GM23338 (cell line): ENCODE measurements around the gene SHFL. TPM values are rescaled to one million over a fixed set of nuclear protein-coding genes. Genes with fewer than 3 reads are reported as not detected.

ENCODE experiments used
- ATAC-seq: fragments of 200-7000 bp; cut with Tn5 transposase; 3 replicates; pipeline ENCODE4 v1.9.1; 2020
- DNase-seq: peaks from one replicate; pipeline ENCODE4 v3.0.0-alpha.2; 2015; ENCODE audit warnings: low spot score
- H2AFZ ChIP-seq: fragments of 200-600 bp; sonication (generic); 2 replicates; pipeline ENCODE4 v1.8.0; 2016; ENCODE audit warnings: antibody characterized with exemption, mild to moderate bottlenecking, moderate library complexity
- H3F3A ChIP-seq: fragments of 200-600 bp; sonication (generic); replicated peaks from 2 replicates; pipeline ENCODE4 v1.8.0; 2017; ENCODE audit warnings: antibody characterized with exemption, mixed run types, low read depth
- H3K27ac ChIP-seq: fragments of 200-600 bp; sonication (generic); 2 replicates; pipeline ENCODE4 v1.6.1; 2016; ENCODE audit warnings: low read depth
- H3K27me3 ChIP-seq: fragments of 200-600 bp; sonication (generic); 2 replicates; pipeline ENCODE4 v1.8.0; 2016; ENCODE audit warnings: mild to moderate bottlenecking, mixed run types, moderate library complexity; ENCODE audit not compliant: insufficient read depth
- H3K36me3 ChIP-seq: fragments of 200-600 bp; sonication (generic); 2 replicates; pipeline ENCODE4 v1.8.0; 2016; ENCODE audit warnings: mild to moderate bottlenecking; ENCODE audit not compliant: insufficient read depth
- H3K4me1 ChIP-seq: fragments of 200-600 bp; sonication (generic); 2 replicates; pipeline ENCODE4 v1.8.0; 2016; ENCODE audit warnings: mild to moderate bottlenecking, moderate library complexity; ENCODE audit not compliant: insufficient read depth
- H3K4me2 ChIP-seq: fragments of 200-600 bp; sonication (generic); 2 replicates; pipeline ENCODE4 v1.7.1; 2017; ENCODE audit warnings: mixed run types
- H3K4me3 ChIP-seq: fragments of 200-600 bp; sonication (generic); 2 replicates; pipeline ENCODE4 v1.6.1; 2016; ENCODE audit warnings: mixed run types
- H3K79me2 ChIP-seq: fragments of 200-600 bp; sonication (generic); replicated peaks from 2 replicates; pipeline ENCODE4 v1.8.0; 2017; ENCODE audit warnings: mild to moderate bottlenecking; ENCODE audit not compliant: insufficient read depth
- H3K9me2 ChIP-seq: fragments of 200-600 bp; sonication (generic); 2 replicates; pipeline ENCODE4 v1.8.0; 2017; ENCODE audit not compliant: insufficient read depth
- H4K20me1 ChIP-seq: fragments of 200-600 bp; sonication (generic); replicated peaks from 2 replicates; pipeline ENCODE4 v1.8.0; 2017; ENCODE audit warnings: mild to moderate bottlenecking; ENCODE audit not compliant: insufficient read depth
- H3K27ac Mint-ChIP-seq: 2 replicates; pipeline ENCODE4 v1.8.0; 2020; ENCODE audit warnings: inconsistent platforms, mild to moderate bottlenecking, moderate library complexity, mixed read lengths
- H3K27me3 Mint-ChIP-seq: 3 replicates; pipeline ENCODE4 v1.8.0; 2022; ENCODE audit warnings: low read depth, mild to moderate bottlenecking, moderate library complexity, mixed read lengths, inconsistent platforms; ENCODE audit not compliant: insufficient read depth, poor library complexity
- H3K36me3 Mint-ChIP-seq: 3 replicates; pipeline ENCODE4 v1.8.0; 2021; ENCODE audit warnings: low read depth, mild to moderate bottlenecking, inconsistent platforms, moderate library complexity, mixed read lengths
- H3K4me1 Mint-ChIP-seq: 3 replicates; pipeline ENCODE4 v1.8.0; 2020; ENCODE audit warnings: mild to moderate bottlenecking, inconsistent platforms, mixed read lengths
- H3K4me3 Mint-ChIP-seq: 3 replicates; pipeline ENCODE4 v1.8.0; 2021; ENCODE audit warnings: moderate library complexity, mild to moderate bottlenecking, inconsistent platforms, mixed read lengths
- H3K9me3 Mint-ChIP-seq: 3 replicates; pipeline ENCODE4 v1.8.0; 2020; ENCODE audit warnings: moderate library complexity, mild to moderate bottlenecking, inconsistent platforms, mixed read lengths
- CREB1 ChIP-seq: fragments of 250-450 bp; sonication (Bioruptor Pico); IDR thresholded peaks from 2 replicates; pipeline ENCODE4 v1.5.0; 2020; ENCODE audit warnings: low read depth, mild to moderate bottlenecking, moderate library complexity
- CTCF ChIP-seq, 2 experiments: fragments of 200-600 bp in 1 of 2; sonication (generic) in 1 of 2; conservative IDR thresholded peaks; 2 replicates each; pipeline versions ENCODE4 v1.5.1 to v1.6.1; 2016 to 2017; ENCODE audit warnings: antibody characterized with exemption in 2 of 2, low read depth in 2 of 2, mild to moderate bottlenecking in 2 of 2, moderate library complexity in 1 of 2
- ETS1 ChIP-seq: IDR thresholded peaks from 2 replicates; pipeline ENCODE4 v1.6.1; 2016; ENCODE audit warnings: antibody characterized with exemption
- EZH2 ChIP-seq: fragments of 200-600 bp; sonication (generic); IDR thresholded peaks from one replicate; pipeline ENCODE4 v1.8.0; 2017; ENCODE audit warnings: antibody characterized with exemption, mild to moderate bottlenecking, low read depth; ENCODE audit not compliant: unreplicated experiment
- EZH2phosphoT487 ChIP-seq: fragments of 200-600 bp; sonication (generic); IDR thresholded peaks from one replicate; pipeline ENCODE4 v1.8.1; 2018; ENCODE audit warnings: antibody characterized with exemption; ENCODE audit not compliant: unreplicated experiment
- JUNB ChIP-seq: IDR thresholded peaks from one replicate; pipeline ENCODE4 v1.6.1; 2016; ENCODE audit warnings: antibody characterized with exemption; ENCODE audit not compliant: unreplicated experiment
- NANOG ChIP-seq: IDR thresholded peaks from 2 replicates; pipeline ENCODE4 v1.6.1; 2016; ENCODE audit warnings: antibody characterized with exemption, borderline replicate concordance
- POLR2AphosphoS5 ChIP-seq: IDR thresholded peaks from 2 replicates; pipeline ENCODE4 v1.6.1; 2016; ENCODE audit warnings: antibody characterized with exemption, low read depth
- REST ChIP-seq: IDR thresholded peaks from one replicate; pipeline ENCODE4 v1.6.1; 2018; ENCODE audit warnings: antibody characterized with exemption; ENCODE audit not compliant: unreplicated experiment
- STAT1 ChIP-seq: IDR thresholded peaks from one replicate; pipeline ENCODE4 v1.6.1; 2016; ENCODE audit warnings: antibody characterized with exemption; ENCODE audit not compliant: unreplicated experiment
- ZNF114 ChIP-seq: fragments of 250-450 bp; sonication (Bioruptor Pico); IDR thresholded peaks from 2 replicates; pipeline ENCODE4 v1.5.0; 2020; ENCODE audit warnings: mild to moderate bottlenecking, moderate library complexity
- ZNF331 ChIP-seq: fragments of 250-450 bp; sonication (Bioruptor Pico); IDR thresholded peaks from 2 replicates; pipeline ENCODE4 v1.5.0; 2020; ENCODE audit warnings: low read depth, mild to moderate bottlenecking, moderate library complexity
- ZNF462 ChIP-seq: fragments of 250-450 bp; sonication (Bioruptor Pico); IDR thresholded peaks from 2 replicates; pipeline ENCODE4 v1.5.0; 2020; ENCODE audit warnings: mild to moderate bottlenecking, moderate library complexity
- polyA plus RNA-seq: library from polyadenylated mRNA; unstranded; fragments of >200 nt; fragmentation: Nextera tagmentation; extraction: Ambion mirVana; gene quantifications from 2 replicates; pipeline ENCODE4 v1.2.1, GENCODE V29; 2016
- total RNA-seq: library from RNA; depleted of rRNA; stranded (reverse); fragments of >200 nt; shearing (Covaris generic); gene quantifications from 2 replicates; pipeline ENCODE4 v1.2.3, GENCODE V29; 2014

Gene SHFL
- total and polyA plus RNA-seq, 2 experiments from 2014 or later = 31.7 to 32.1 TPM

GRCh38 chr19:10135551-10136334, 49.6 kb downstream of the SHFL start:
- Histone ChIP-seq H3K4me1 (no peaks in the 10 kb centered on the region), H3K27ac (no peak overlapping the region), H3F3A (0 out of 2 replicates have a peak, but pooled peaks cover 7% of the 10 kb centered on the region), H2AFZ (no peak overlapping the region), H3K27me3 (no peaks in the 10 kb centered on the region), H3K36me3 (peaks cover 30% of the 10 kb centered on the region), H3K79me2 (no peaks in the 10 kb centered on the region), H4K20me1 (peaks cover 7% of the 10 kb centered on the region; the same call in 1 of the 2 replicates), H3K4me3 (no peak overlapping the region), H3K9me2 (no peaks in the 10 kb centered on the region), H3K4me2 (no peak overlapping the region)
- Mint-ChIP-seq H3K36me3 (peaks cover 73% of the 10 kb centered on the region), H3K4me1 (no peaks in the 10 kb centered on the region), H3K9me3 (no peaks in the 10 kb centered on the region), H3K27ac (no peak overlapping the region), H3K4me3 (no peak overlapping the region), H3K27me3 (peaks cover 7% of the 10 kb centered on the region)
- TF ChIP-seq CREB1 (CRISPR knock-in tag) (no peak), ETS1 (no peak), STAT1 (no peak), JUNB (no peak), EZH2phosphoT487 (no peak), EZH2 (no peak), REST (no peak), NANOG (no peak), ZNF331 (CRISPR knock-in tag) (no peak), ZNF462 (CRISPR knock-in tag) (no peak), ZNF114 (no peak), CTCF (conservative IDR thresholded peaks at IDR 0.05; ENCODE audit: low read depth in 2 of 2) (no peak), POLR2AphosphoS5 (no peak)
- ATAC-seq (no peak), DNase-seq (no peak)
